ENCODE results near the gene IL17C.

- no peak for TF ChIP-seq POLR2AphosphoS5 (IDR thresholded peaks at IDR 0.05; ENCODE audit: low read length)
- peak; percentile 56; the same call in 1 of the 2 replicates for TF ChIP-seq TCF3 (IDR thresholded peaks at IDR 0.05; ENCODE audit: borderline replicate concordance, insufficient read depth, low read depth, low read length)
- no peak for TF ChIP-seq YBX1 (IDR thresholded peaks at IDR 0.05)
- no peak for TF ChIP-seq MTA3 (IDR thresholded peaks at IDR 0.05; ENCODE audit: borderline replicate concordance, low read length)
- no peak for TF ChIP-seq BRCA1 (IDR thresholded peaks at IDR 0.05; ENCODE audit: low read depth, low read length)
- TF ChIP-seq KDM1A (IDR thresholded peaks at IDR 0.05; ENCODE audit: borderline replicate concordance), result no peak
Measured at GRCh38 chr16:88622866-88623265, 15.5 kb upstream of the IL17C start.
